ENCODE measurements around the gene AMHR2.
"Not testable (repeated sequence)": the region's sequence is repeated elsewhere in the genome, so short reads cannot be mapped to it uniquely, and the experiment has no call there.

The AMHR2 gene

DNA sequence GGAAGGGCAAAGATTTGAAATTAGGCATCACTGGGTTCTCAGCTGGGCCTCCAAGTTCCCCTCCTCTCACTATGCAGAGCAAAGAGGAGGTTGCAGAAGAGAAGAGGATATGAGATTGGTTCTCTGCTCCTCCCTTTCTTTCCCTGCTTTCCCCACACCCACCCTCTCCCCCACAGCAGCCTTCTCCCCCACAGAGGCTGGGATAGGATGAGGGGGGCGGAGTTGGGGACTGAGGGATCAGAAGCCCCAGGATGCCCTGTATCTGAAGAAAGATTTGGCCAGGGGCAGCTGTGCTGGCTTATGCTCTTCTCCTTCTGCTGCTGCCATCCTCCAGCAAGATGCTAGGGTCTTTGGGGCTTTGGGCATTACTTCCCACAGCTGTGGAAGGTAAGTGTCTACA is at the start of gene AMHR2:
AMHR2 (plus strand) TSS at position 259 of the 400 bp plus-strand sequence; CDS start at position 339, 80 bp downstream.
- DNase-seq, result no peak

DNA sequence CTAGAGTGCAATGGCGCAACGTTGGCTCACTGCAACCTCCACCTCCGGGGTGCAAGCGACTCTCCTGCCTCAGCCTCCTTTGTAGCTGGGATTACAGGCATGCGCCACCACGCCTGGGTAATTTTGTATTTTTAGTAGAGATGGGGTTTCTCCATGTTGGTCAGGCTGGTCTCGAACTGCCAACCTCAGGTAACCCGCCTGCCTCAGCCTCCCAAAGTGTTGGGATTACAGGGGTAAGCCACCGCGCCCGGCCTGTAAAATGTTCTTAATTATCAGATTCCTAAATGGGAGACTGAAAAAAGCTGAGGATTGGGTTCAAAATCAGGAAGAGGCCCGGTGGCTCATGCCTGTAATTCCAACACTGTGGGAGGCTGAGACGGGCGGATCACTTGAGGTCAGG is 49.4 kb upstream of the AMHR2 start:
- DNase-seq, result not testable (repeated sequence)

- DNase-seq, result no peak
Observed at GRCh38 chr12:53376747-53377146, 46.9 kb upstream of the AMHR2 start.

- DNase-seq, result no peak
Observed at GRCh38 chr12:53378222-53378621, 45.4 kb upstream of the AMHR2 start.

DNA sequence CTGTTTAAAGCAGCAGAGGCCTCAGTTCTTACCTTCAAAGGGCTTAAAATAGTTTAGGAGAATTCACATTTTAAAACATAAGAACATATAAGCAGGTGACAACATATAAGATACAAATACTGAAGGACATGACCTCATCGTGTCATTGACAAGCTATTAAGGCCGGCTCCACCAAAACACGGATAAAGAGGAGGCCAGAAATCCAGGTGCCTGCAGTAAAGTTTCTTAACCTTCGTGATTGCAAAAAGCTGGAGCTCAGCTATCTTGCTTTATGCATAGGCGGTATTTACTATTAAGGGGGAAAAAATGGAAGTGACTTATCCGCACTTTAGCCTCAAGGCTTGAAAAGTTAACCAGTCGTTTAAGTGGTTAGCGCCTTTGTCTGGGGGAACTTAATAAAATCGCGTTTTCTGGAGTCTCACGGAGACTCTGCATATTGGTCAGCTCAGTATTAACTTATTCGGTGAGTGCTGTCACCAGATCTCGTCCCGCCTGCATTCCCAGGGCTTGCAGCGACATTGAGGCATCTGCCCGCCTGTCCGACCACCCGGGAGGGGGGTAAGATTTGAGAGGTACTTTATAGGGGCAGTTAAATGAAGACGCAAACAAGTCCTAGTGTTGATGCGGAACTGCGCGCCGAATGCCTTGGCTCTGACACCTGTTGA is 44.8 kb upstream of the AMHR2 start:
- DNase-seq, result no peak

DNA sequence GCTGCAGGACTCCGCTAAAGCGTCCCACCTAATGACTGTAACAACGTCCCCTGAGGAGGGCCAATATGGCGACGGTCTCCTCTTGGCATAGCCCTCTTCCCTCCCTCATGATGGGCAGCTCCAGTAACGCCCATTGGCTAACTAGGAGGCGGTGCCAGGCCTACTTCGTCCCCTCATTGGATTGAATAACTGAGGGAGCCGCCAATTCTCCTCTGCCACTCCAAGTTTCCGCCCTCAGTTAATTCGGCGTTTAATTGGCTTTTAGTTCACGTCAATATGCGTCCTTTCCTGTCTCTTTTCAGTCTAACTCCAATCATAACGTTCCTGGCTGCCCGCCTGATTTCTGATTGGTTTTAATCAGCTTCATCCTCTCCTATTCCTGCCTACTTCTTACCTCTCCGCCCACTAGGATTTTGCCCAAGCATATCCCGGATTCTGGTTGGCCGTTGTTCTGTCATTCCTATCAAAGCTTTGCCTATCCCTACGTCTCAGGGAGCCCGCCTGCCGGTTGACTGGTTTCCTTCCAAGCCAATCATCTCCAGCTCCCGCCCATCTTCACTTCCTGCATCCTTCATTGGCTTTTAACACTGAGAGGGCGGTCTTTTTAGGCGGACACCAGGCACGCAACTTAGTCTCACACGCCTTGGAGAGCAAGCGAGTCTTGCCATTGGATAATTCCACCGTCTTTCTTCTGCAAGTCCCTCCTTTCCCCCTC is 44.1 kb upstream of the AMHR2 start:
- peak; percentile 100 for DNase-seq

GRCh38 chr12:53380104-53380793 is 43.4 kb upstream of the AMHR2 start, which contains the start of gene SP1:
Gene SP1 (plus strand): TSS chr12:53380176. CDS start chr12:53380292, 116 bp downstream.
- DNase-seq, result peak; percentile 87

GRCh38 chr12:53380794-53381730 is 42.6 kb upstream of the AMHR2 start:
- DNase-seq, result no peak

- no peak for DNase-seq
Observed at GRCh38 chr12:53381731-53382630, 41.7 kb upstream of the AMHR2 start.

- no peak for DNase-seq
Observed at GRCh38 chr12:53383258-53383657, 40.4 kb upstream of the AMHR2 start.

- DNase-seq, result not testable (repeated sequence)
Observed at GRCh38 chr12:53386381-53386780, 37.3 kb upstream of the AMHR2 start.

DNA sequence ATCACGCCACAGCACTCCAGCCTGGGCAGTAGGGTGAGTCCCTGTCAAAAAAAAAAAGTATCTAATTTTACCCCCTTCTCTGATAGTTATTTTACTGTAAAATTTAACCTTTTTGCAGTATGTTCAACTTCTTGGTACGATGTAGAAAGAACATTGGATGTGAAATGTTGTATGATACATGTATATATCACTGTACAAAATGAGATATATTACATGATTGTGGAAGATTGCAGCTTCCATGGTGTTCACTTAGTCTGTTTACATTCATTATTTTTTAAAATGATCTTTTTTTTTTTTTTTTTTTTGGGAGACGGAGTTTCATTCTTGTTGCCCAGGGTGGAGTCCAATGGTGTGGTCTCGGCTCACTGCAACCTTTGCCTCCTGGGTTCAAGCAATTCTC is 34.7 kb upstream of the AMHR2 start:
- no peak for DNase-seq

DNA sequence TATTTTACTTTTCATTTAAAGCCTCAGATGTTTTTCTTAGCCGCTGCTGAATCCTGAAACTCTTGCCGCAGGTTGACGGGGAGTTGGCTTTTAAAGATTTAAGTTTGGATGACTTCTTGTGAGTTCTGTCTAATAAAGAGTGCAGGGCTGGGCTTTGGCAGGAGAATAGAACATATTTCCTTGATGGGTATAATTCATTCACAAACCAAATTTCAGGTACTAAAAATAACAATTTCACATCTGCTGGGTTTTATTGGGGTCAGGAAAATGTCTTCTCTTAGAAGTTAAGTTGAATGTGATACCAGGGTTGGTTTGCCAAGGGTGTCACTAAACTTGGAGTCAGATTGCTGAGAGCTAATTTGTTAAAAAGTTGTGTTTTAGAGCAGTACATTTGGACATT is 34.0 kb upstream of the AMHR2 start:
- DNase-seq, result no peak

DNA sequence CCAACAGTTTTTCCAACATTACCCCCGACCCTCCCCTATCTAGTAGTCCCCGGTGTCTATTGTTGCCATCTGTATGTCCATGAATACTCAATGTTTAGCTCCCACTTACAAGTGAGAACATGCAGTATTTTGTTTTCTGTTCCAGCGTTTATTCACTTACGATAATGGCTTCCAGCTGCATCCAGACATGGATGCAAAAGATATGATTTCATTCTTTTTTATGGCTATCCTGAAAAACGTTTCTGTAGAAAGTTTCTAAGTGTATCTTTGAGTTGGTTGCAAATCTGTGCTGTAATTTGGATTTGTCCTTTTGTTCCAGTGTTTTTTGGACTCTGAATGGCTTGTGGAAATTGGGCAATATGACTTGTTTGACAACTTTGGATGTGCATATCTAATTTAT is 31.9 kb upstream of the AMHR2 start:
- no peak for DNase-seq

DNA sequence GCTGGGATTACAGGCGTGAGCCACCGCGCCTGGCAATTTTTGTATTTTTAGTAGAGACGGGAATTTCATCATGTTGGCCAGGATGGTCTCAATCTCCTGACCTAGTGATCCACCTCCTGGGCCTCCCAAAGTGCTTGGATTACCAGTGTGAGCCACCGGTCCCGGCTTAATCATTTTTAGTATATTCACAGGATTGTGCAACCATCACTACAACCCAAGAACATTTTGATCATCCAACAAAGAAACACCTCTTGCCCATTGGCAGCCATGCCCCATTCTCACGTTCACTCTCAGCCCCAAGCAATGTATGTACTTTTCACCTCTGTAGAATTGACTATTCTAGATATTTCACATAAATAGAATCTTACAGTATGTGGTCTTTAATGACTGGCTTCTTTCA is 23.8 kb upstream of the AMHR2 start:
- no peak for DNase-seq

DNA sequence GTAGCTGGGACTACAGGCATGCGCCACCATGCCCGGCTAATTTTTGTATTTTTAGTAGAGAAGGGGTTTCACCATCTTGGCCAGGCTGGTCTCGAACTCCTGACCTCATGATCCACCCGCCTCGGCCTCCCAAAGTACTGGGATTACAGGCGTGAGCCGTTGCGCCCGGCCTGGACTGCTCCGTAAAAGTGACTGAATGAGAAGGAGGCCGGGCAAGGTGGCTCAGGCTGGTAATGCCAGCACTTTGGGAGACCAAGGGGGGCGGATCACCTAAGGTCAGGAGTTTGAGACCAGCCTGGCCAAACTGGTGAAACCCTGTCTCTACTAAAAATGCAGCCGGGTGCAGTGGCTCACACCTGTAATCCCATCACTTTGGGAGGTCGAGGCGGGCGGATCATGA is 21.3 kb upstream of the AMHR2 start:
- not testable (repeated sequence) for DNase-seq

GRCh38 chr12:53402871-53403270 is 20.8 kb upstream of the AMHR2 start:
- DNase-seq, result no peak

DNA sequence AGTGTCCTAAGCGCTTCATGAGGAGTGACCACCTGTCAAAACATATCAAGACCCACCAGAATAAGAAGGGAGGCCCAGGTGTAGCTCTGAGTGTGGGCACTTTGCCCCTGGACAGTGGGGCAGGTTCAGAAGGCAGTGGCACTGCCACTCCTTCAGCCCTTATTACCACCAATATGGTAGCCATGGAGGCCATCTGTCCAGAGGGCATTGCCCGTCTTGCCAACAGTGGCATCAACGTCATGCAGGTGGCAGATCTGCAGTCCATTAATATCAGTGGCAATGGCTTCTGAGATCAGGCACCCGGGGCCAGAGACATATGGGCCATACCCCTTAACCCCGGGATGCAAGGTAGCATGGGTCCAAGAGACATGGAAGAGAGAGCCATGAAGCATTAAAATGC is 12.7 kb upstream of the AMHR2 start:
- DNase-seq, result no peak

DNA sequence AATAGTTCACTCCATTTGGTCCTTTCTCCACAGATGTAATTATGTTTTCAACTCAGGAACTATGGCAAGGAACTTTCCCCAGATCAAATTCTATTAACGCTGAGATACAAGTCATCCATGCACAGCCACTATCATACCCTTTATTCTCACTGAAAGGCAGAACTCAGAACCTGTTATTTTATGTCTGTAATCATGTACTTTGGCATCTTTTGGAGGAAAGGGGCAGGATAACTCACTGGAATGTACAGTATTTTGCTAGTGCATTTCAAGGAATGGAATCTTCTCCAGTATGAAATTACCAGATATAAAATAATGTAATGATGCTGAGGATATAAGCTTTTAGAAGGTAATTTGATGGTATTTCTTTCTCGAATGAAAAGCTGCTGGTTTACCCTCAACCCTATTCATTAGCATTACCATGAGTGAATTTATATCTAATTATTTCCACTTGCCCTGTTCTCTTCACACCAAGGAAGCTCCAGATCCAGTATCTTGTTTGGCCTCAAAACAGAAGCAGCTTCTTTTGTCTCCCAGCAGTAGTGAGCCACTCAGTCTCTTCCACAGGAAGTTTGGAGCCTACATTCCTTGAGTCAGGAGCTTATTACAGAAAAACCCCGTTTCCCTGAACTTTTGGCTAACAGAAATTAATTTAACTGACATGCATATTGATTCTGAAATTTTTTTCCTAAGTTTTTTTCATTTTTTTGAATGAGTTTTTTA is 10.0 kb upstream of the AMHR2 start:
- no peak for DNase-seq

DNA sequence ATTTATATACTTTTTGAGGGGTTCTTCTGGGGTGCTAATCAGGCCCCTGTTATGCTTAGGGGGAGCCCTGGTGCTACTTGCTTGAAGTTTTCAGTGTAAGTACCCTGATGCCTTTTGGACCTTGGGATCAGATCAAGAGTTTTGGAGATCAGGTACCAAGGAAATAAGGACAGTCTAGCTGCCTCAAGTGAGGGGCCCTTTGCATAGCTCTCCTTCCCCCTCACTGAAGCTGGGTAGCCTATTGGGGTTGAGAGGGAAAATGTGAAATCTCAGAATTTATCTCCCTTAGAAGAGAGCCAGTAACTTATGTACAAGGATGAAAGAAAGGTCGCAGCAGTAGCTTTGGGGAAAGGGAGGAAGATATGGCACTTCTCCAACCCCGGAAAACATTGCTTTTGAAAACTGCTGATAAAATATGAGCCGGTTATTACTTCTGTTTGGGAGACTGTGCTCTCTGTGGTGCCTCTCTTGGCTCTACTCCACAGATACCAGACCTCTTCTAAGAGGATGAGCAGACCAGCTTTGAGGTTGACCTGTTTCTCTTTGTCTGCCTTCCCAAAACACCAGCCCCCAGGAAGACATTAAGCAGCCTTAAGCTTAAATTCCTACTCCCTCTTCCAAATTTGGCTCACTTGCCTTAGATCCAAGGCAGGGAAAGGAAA is 8.8 kb upstream of the AMHR2 start:
- DNase-seq, result no peak
